Heart right ventricle (tissue), 16 donors: ENCODE measurements around the gene METTL22. TPM values are rescaled to one million over a fixed set of nuclear protein-coding genes. Genes with fewer than 3 reads are reported as not detected.

Source experiments
- ATAC-seq, 8 donors: fragments of 200-7000 bp; cut with Tn5 transposase; one replicate each; pipeline ENCODE4 v1.9.1; 2020; ENCODE audit warnings: mild to moderate bottlenecking in 8 of 8, moderate library complexity in 8 of 8, moderate number of reproducible peaks in 1 of 8
- DNase-seq, 2 donors: peaks; one replicate each; pipeline ENCODE4 v3.0.0-alpha.2; 2020
- H3K27ac ChIP-seq, 10 donors: fragments of 200-600 bp; sonication (generic) in 2 of 10; one replicate each; pipeline versions ENCODE4 v1.5.0 to v1.8.0; 2020 to 2022; ENCODE audit warnings: mild to moderate bottlenecking in 3 of 10
- H3K27me3 ChIP-seq, 7 donors: fragments of 200-600 bp; one replicate each; pipeline ENCODE4 v1.8.0; 2021 to 2022; ENCODE audit warnings: mild to moderate bottlenecking in 2 of 7
- H3K36me3 ChIP-seq, 9 donors: fragments of 200-600 bp; sonication (generic) in 1 of 9; one replicate each; pipeline versions ENCODE4 v1.5.0 to v1.8.0; 2020 to 2022; ENCODE audit warnings: mild to moderate bottlenecking in 2 of 9
- H3K4me1 ChIP-seq, 9 donors: fragments of 200-600 bp; sonication (generic) in 1 of 9; one replicate each; pipeline versions ENCODE4 v1.5.0 to v1.8.0; 2020 to 2022; ENCODE audit warnings: mild to moderate bottlenecking in 4 of 9
- H3K4me3 ChIP-seq, 10 donors: fragments of 200-600 bp; sonication (generic) in 2 of 10; one replicate each; pipeline versions ENCODE4 v1.5.0 to v1.8.0; 2020 to 2022; ENCODE audit warnings: mild to moderate bottlenecking in 7 of 10, moderate library complexity in 2 of 10
- H3K9me3 ChIP-seq, 11 donors: fragments of 200-600 bp in 10 of 11; sonication (generic) in 2 of 11; one replicate each; pipeline versions ENCODE4 v1.5.0 to v1.8.0; 2013 to 2022; ENCODE audit warnings: mild to moderate bottlenecking in 2 of 11, control low read depth in 1 of 11, moderate library complexity in 1 of 11
- CTCF ChIP-seq, 9 donors: fragments of 200-600 bp; sonication (generic) in 2 of 9; IDR thresholded peaks; one replicate each; pipeline versions ENCODE4 v1.5.0 to v1.8.0; 2021 to 2022; ENCODE audit warnings: antibody characterized with exemption in 9 of 9, mild to moderate bottlenecking in 5 of 9, moderate library complexity in 1 of 9
- WGBS, 2 donors: extraction: QIAGEN DNeasy Blood & Tissue Kit; methylation state at CpG; one replicate each; pipeline ENCODE4 v1.1.7; 2013; ENCODE audit warnings: inconsistent platforms in 1 of 2; 5-methylcytosine and 5-hydroxymethylcytosine counted together
- intact Hi-C, 10 donors: fragments of 100-400 bp; cut with DNase I; formaldehyde crosslinking; loops; one replicate each; pipeline versions ENCODE4 v1.11.1 to v1.14.2; 2022
- polyA plus RNA-seq, 2 donors: library from polyadenylated mRNA; stranded (reverse); fragments of 200-250 nt; gene quantifications; one replicate each; pipeline ENCODE4 v1.2.3, GENCODE V29; 2013
- total RNA-seq, 10 donors: library from RNA; stranded (reverse); fragmentation: NEBNext Ultra II Directional in 3 of 10; extraction: Animal tissue kit (Norgen Biotek cat#: 25700) in 3 of 10; gene quantifications; one replicate each; pipeline versions ENCODE4 v1.2.1 to v1.2.4, GENCODE V29; 2021 to 2023
- donor health status: Arrhythmogenic right ventricular cardiomyopathy.
- donor health status: ischemic (EF 13 %, LVEDD 7.1; RV severe dilation, severe dysfunction).
- donor health status: healthy with polysubstance abuse.
- donor health status: DM: no; HTN: yes; CAD: no.
- donor health status: DM: no; HTN: no; CAD: no.
- donor health status: ischemic (EF 25% LVEDD 6.9; RV normal size, moderate dysfunction).
- donor health status: ischemic (EF 25% LVEDD 5.7; RV mildly dilated, moderate dysfunction).
- donor health status: healthy.
- donor health status: DM: yes; HTN: yes; CAD: no.
- donor health status: Ischemic cardiomyopathy.
- donor health status: ischemic (EF 35%, LVEDD 5.7; RV mildly dilated, moderate dysfunction).
- donor health status: nonischemic (EF 11% LVEDD 7.7; RV severe dilation, severe dysfunction).
- donor health status: DM: yes; HTN: yes; CAD: no.
- donor health status: PGD.
- donor health status: ischemic (EF 29% LVEDD 5.4; RV normal size, mild dysfunction).
- donor health status: nonischemic (EF 23%, LVEDD 6.1; RV moderate dilation, normal function).

Gene METTL22
- total and polyA plus RNA-seq, 12 donors = 23.5 to 64.5 (median 34.2) TPM

GRCh38 chr16:8682551-8683259 is 61.2 kb downstream of the METTL22 start:
- H3K4me1 ChIP-seq = peaks cover 0 to 9% (median 3%) of the 10 kb centered on the region in 9 donors

GRCh38 chr16:8683640-8684039 is 62.1 kb downstream of the METTL22 start:
- no peak for DNase-seq
- ATAC-seq = no peak
- no peak overlapping the region for H3K27ac ChIP-seq
- no peak for TF ChIP-seq CTCF (IDR thresholded peaks at IDR 0.05)
- no peaks in the 10 kb centered on the region for H3K36me3 ChIP-seq
- intact Hi-C loops = loop anchor here in 2 of 10 donors (10.0 kb wide), 2 partner anchors 51 to 61 kb away; no protein-coding TSS in a partner anchor
- H3K27me3 ChIP-seq = no peaks in the 10 kb centered on the region
- H3K4me1 ChIP-seq = peaks cover 0 to 9% (median 3%) of the 10 kb centered on the region in 9 donors
- H3K9me3 ChIP-seq = peaks cover 0 to under 1% (median 0%) of the 10 kb centered on the region in 11 donors
- WGBS, 2 donors = 67 to 68% methylated on average over 4 of the region's 4 CpGs
- H3K4me3 ChIP-seq = no peak overlapping the region

More at GRCh38 chr16:8682551-8683259, 61.2 kb downstream of the METTL22 start:
- ATAC-seq (no peak), DNase-seq (no peak)
- no peaks in the 10 kb centered on the region for H3K36me3 ChIP-seq
- intact Hi-C loops = loop anchor here in 2 of 10 donors (10.0 kb wide), 2 partner anchors 52 to 62 kb away; no protein-coding TSS in a partner anchor
- H3K27me3 ChIP-seq = no peaks in the 10 kb centered on the region
- TF ChIP-seq CTCF (IDR thresholded peaks at IDR 0.05) = no peak
- 59 to 67% methylated on average over 9 of the region's 9 CpGs for WGBS, 2 donors
- H3K4me3 ChIP-seq = no peak overlapping the region
- no peaks in the 10 kb centered on the region for H3K9me3 ChIP-seq
- H3K27ac ChIP-seq = no peak overlapping the region

- Histone ChIP-seq H3K27me3 (no peaks in the 10 kb centered on the region), H3K9me3 (peaks cover 0 to 20% (median 9%) of the 10 kb centered on the region in 11 donors), H3K4me3 (no peak overlapping the region), H3K36me3 (peaks cover 0 to 7% (median 0%) of the 10 kb centered on the region in 9 donors), H3K27ac (peak overlapping the region in 6 of 10 donors; percentile 10 to 69 (median 30)), H3K4me1 (peaks cover 0 to 9% (median 3%) of the 10 kb centered on the region in 9 donors)
- no peak for DNase-seq
- TF ChIP-seq CTCF (IDR thresholded peaks at IDR 0.05) = no peak
- WGBS, 2 donors = 57 to 63% methylated on average over 3 of the region's 3 CpGs
- no peak for ATAC-seq
- intact Hi-C loops = loop anchor here in 2 of 10 donors (10.0 kb wide), 2 partner anchors 49 to 59 kb away; no protein-coding TSS in a partner anchor
These were observed 64.1 kb downstream of the METTL22 start for GRCh38 chr16:8685617-8686016.

- Histone ChIP-seq H3K27me3 (no peaks in the 10 kb centered on the region), H3K4me1 (peaks cover 0 to 9% (median 3%) of the 10 kb centered on the region in 9 donors), H3K9me3 (peaks cover 0 to 21% (median 9%) of the 10 kb centered on the region in 11 donors), H3K27ac (peak overlapping the region in 6 of 10 donors; percentile 10 to 69 (median 30)), H3K4me3 (no peak overlapping the region), H3K36me3 (peaks cover 0 to 7% (median 0%) of the 10 kb centered on the region in 9 donors)
- intact Hi-C loops = loop anchor here in 2 of 10 donors (10.0 kb wide), 2 partner anchors 49 to 59 kb away; no protein-coding TSS in a partner anchor
- no peak for TF ChIP-seq CTCF (IDR thresholded peaks at IDR 0.05)
- 20 to 22% methylated on average over 7 of the region's 7 CpGs for WGBS, 2 donors
- DNase-seq (peak; percentile 31 to 49), ATAC-seq (peak; percentile 58 to 96 (median 92))
These were observed 64.6 kb downstream of the METTL22 start for GRCh38 chr16:8686031-8686621.
